GM12878 (cell line): ENCODE measurements around the gene CAPN15. TPM values are rescaled to one million over a fixed set of nuclear protein-coding genes. Genes with fewer than 3 reads are reported as not detected.

ENCODE experiments used
- ATAC-seq: fragments of 200-7000 bp; cut with Tn5 transposase; 3 replicates; pipeline ENCODE4 v1.9.1; 2020; ENCODE audit warnings: mild to moderate bottlenecking, moderate library complexity
- BruUV-seq: library from RNA; stranded (reverse); fragments of 400-500 nt; replicated peaks from 2 replicates; lab custom pipeline; 2021; lab: Mats Ljungman, UMichigan
- CTCF ChIA-PET: fragments of 300-600 bp; sonication (Branson Sonifier 250); formaldehyde crosslinking; extraction: SDS; loops from one replicate; lab custom pipeline; 2021; ENCODE audit warnings: inconsistent platforms; lab: Yijun Ruan, JAX
- POLR2A ChIA-PET: fragments of 350-600 bp; formaldehyde crosslinking; extraction: SDS; loops from one replicate; lab custom pipeline; 2021; ENCODE audit warnings: inconsistent platforms; lab: Charles Lee
- RAD21 ChIA-PET: fragments of 300-600 bp; sonication (Branson Sonifier 250); formaldehyde crosslinking; loops from one replicate; lab custom pipeline; 2023; ENCODE audit warnings: antibody characterized with exemption; ENCODE audit not compliant: unreplicated experiment; lab: Charles Lee
- SMC1A ChIA-PET: fragments of 300-600 bp; sonication (Branson Sonifier 250); formaldehyde crosslinking; loops from one replicate; lab custom pipeline; 2023; ENCODE audit not compliant: unreplicated experiment, uncharacterized antibody; lab: Charles Lee
- DNase-seq: peaks from one replicate; pipeline ENCODE4 v3.0.0-alpha.2; 2011; ENCODE audit warnings: low read depth, low spot score
- FAIRE-seq: peaks from 3 replicates; lab custom pipeline; 2011; peaks lifted over from hg19 to GRCh38; lab: Jason Lieb, UNC
- H2AFZ ChIP-seq: 2 replicates; pipeline ENCODE4 v1.6.0; 2011; ENCODE audit warnings: low read depth, low read length, control low read depth; ENCODE audit not compliant: control insufficient read depth
- H3K27ac ChIP-seq: 2 replicates; pipeline ENCODE4 v1.5.1; 2011; ENCODE audit warnings: control low read depth; ENCODE audit not compliant: control insufficient read depth, insufficient read depth
- H3K27me3 ChIP-seq, 2 experiments: replicated peaks in 1 of 2; 2 replicates each; pipeline versions ENCODE4 v1.6.0 to v1.6.1; 2011; ENCODE audit warnings: low read length in 1 of 2; ENCODE audit not compliant: control insufficient read depth in 2 of 2, insufficient read depth in 2 of 2
- H3K36me3 ChIP-seq, 2 experiments: 2 replicates each; pipeline ENCODE4 v1.5.1; 2011; ENCODE audit warnings: low read length in 1 of 2; ENCODE audit not compliant: control insufficient read depth in 2 of 2, insufficient read depth in 2 of 2
- H3K4me1 ChIP-seq: 2 replicates; pipeline ENCODE4 v1.6.1; 2011; ENCODE audit warnings: mild to moderate bottlenecking, low read length, moderate library complexity, mixed read lengths; ENCODE audit not compliant: control insufficient read depth, insufficient read depth
- H3K4me2 ChIP-seq: 2 replicates; pipeline ENCODE4 v1.6.0; 2011; ENCODE audit warnings: control low read depth; ENCODE audit not compliant: control insufficient read depth, insufficient read depth
- H3K4me3 ChIP-seq: fragments of 200-600 bp; sonication (generic); 2 replicates; pipeline ENCODE4 v1.5.1; 2016
- H3K79me2 ChIP-seq: 2 replicates; pipeline ENCODE4 v1.6.0; 2011; ENCODE audit warnings: low read length; ENCODE audit not compliant: control insufficient read depth, insufficient read depth
- H3K9ac ChIP-seq: 2 replicates; pipeline ENCODE4 v1.8.0; 2011; ENCODE audit warnings: low read length, control low read depth, mixed read lengths; ENCODE audit not compliant: control insufficient read depth, insufficient read depth
- H3K9me3 ChIP-seq: replicated peaks from 3 replicates; pipeline ENCODE4 v1.5.1; 2011; ENCODE audit warnings: mild to moderate bottlenecking, low read length; ENCODE audit not compliant: control insufficient read depth, insufficient read depth
- H4K20me1 ChIP-seq: 2 replicates; pipeline ENCODE4 v1.6.0; 2011; ENCODE audit not compliant: control insufficient read depth, insufficient read depth
- ATF7 ChIP-seq: fragments of 450-650 bp; IDR thresholded peaks from 2 replicates; pipeline ENCODE4 v1.6.1; 2016; ENCODE audit warnings: low read depth, mild to moderate bottlenecking
- CEBPB ChIP-seq, 2 experiments: fragments of 150-350 bp in 1 of 2; IDR thresholded peaks; 2 replicates each; pipeline ENCODE4 v1.6.1; 2012 to 2014; ENCODE audit warnings: low read depth in 2 of 2, low read length in 2 of 2, borderline replicate concordance in 1 of 2, inconsistent platforms in 1 of 2
- CREB1 ChIP-seq: IDR thresholded peaks from 2 replicates; pipeline ENCODE4 v1.6.1; 2012; ENCODE audit warnings: low read depth, mild to moderate bottlenecking, inconsistent platforms
- CREM ChIP-seq: IDR thresholded peaks from 2 replicates; pipeline ENCODE4 v1.6.1; 2014; ENCODE audit warnings: antibody characterized with exemption, low read depth
- EP300 ChIP-seq, 2 experiments: fragments of 150-350 bp in 1 of 2; IDR thresholded peaks; 2 replicates each; pipeline ENCODE4 v1.6.1; 2011 to 2012; ENCODE audit warnings: low read depth in 2 of 2, low read length in 2 of 2, borderline replicate concordance in 1 of 2, improper control_type of control experiment in 1 of 2, inconsistent platforms in 1 of 2; ENCODE audit not compliant: control insufficient read depth in 1 of 2
- GATAD2B ChIP-seq: fragments of 450-650 bp; conservative IDR thresholded peaks from 2 replicates; pipeline ENCODE4 v1.6.1; 2017; ENCODE audit warnings: low read depth, mild to moderate bottlenecking, moderate library complexity
- HSF1 ChIP-seq: fragments of 150-350 bp; IDR thresholded peaks from 2 replicates; pipeline ENCODE4 v1.6.1; 2014; ENCODE audit warnings: mild to moderate bottlenecking, low read depth, low read length
- MTA2 ChIP-seq: fragments of 450-650 bp; IDR thresholded peaks from 2 replicates; pipeline ENCODE4 v1.6.1; 2016; ENCODE audit warnings: low read depth, mild to moderate bottlenecking, moderate library complexity
- PAX5 ChIP-seq: IDR thresholded peaks from 2 replicates; pipeline ENCODE4 v1.6.1; 2011; ENCODE audit warnings: low read depth, low read length, borderline replicate concordance
- RBBP5 ChIP-seq: fragments of 200-600 bp; sonication (generic); conservative IDR thresholded peaks from 2 replicates; pipeline ENCODE4 v1.6.1; 2016
- SIX5 ChIP-seq: IDR thresholded peaks from 2 replicates; pipeline ENCODE4 v1.6.1; 2011; ENCODE audit warnings: mild to moderate bottlenecking, low read depth, low read length, moderate library complexity; ENCODE audit not compliant: severe bottlenecking
- SP1 ChIP-seq: IDR thresholded peaks from one replicate; pipeline ENCODE4 v1.6.1; 2011; ENCODE audit warnings: low read depth, low read length
- TCF12 ChIP-seq: IDR thresholded peaks from 2 replicates; pipeline ENCODE4 v1.6.1; 2011; ENCODE audit warnings: low read depth, mild to moderate bottlenecking, low read length
- TCF3 ChIP-seq: IDR thresholded peaks from 2 replicates; pipeline ENCODE4 v1.6.1; 2012; ENCODE audit warnings: low read depth, mild to moderate bottlenecking, low read length, borderline replicate concordance; ENCODE audit not compliant: insufficient read depth
- ZNF384 ChIP-seq: IDR thresholded peaks from 2 replicates; pipeline ENCODE4 v1.6.1; 2012; ENCODE audit warnings: low read depth, mild to moderate bottlenecking, low read length, improper control_type of control experiment, borderline replicate concordance
- WGBS: methylation state at CpG from one replicate; pipeline ENCODE4 v1.1.6; 2016; ENCODE audit warnings: low lambda C conversion rate; ENCODE audit not compliant: insufficient replicate concordance, insufficient coverage; ENCODE audit errors: missing lambda C conversion rate; 5-methylcytosine and 5-hydroxymethylcytosine counted together
- in situ Hi-C: fragments of 300-500 bp; cut with MboI; formaldehyde crosslinking; loops from 9 replicates; pipeline ENCODE4 v1.14.3; 2018; ENCODE audit warnings: mixed read lengths
- intact Hi-C: fragments of 100-400 bp; cut with micrococcal nuclease; formaldehyde crosslinking; loops from one replicate; pipeline ENCODE4 v1.14.2; 2022; ENCODE audit not compliant: unreplicated experiment
- polyA plus RNA-seq, 11 experiments: library from polyadenylated mRNA; depleted of rRNA in 4 of 11; unstranded in 6 of 11; stranded (reverse) in 5 of 11; fragments of >200 nt; fragmentation: Nextera tagmentation in 4 of 11; fragmentation: Illumina TruSeq in 1 of 11; extraction: Ambion mirVana in 4 of 11; extraction: Trizol in 1 of 11; gene quantifications; 1 replicate in 1 of 11; 2 replicates in 10 of 11; pipeline versions ENCODE4 v1.2.1 to v1.2.3, GENCODE V29; 2011 to 2016; ENCODE audit warnings: inconsistent platforms in 2 of 11, missing spikeins in 2 of 11, low read depth in 1 of 11
- total RNA-seq, 4 experiments: library from RNA; depleted of rRNA in 3 of 4; stranded (reverse); fragments of >200 nt in 3 of 4; fragmentation: Illumina TruSeq in 1 of 4; extraction: Trizol in 1 of 4; gene quantifications; 2 replicates each; pipeline versions ENCODE4 v1.2.1 to v1.2.3, GENCODE V29; 2013 to 2021
- TF ChIP-seq, protein P1 (sequence below): IDR thresholded peaks from 2 replicates; pipeline ENCODE4 v1.6.1; 2011; ENCODE audit warnings: borderline replicate concordance, low read depth, mild to moderate bottlenecking, moderate library complexity, mixed read lengths, low read length; ENCODE audit not compliant: insufficient read depth; ENCODE audit errors: extremely low read length
- TF ChIP-seq, protein P2 (sequence below): fragments of 150-350 bp; IDR thresholded peaks from 2 replicates; pipeline ENCODE4 v1.6.1; 2016; ENCODE audit warnings: low read depth, low read length

CAPN15 gene
- total and polyA plus RNA-seq, 10 of the 15 experiments (the other 5 are each of a cell fraction or from before 2014, with no cell fraction given) = 0.40 to 78.5 (median 8.3) TPM

DNA sequence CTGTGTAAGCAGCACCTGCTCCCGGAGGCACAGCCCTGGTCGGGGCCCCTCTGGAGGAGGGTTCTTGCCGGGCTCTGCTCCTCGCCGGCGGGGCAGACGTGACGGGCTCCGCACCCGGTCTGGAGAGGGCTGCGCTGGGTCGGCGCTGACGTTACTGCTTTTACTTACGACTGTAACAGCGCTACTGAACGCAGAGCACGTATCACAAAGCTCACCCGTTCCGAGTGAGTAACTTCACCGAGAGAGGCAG is 61.1 kb downstream of the CAPN15 start:
- DNase-seq = no peak
- BruUV-seq = TSS peak; percentile 86
- H3K9ac ChIP-seq = peak overlapping the region; percentile 81
- no peak overlapping the region; the same call in 1 of the 2 replicates for H2AFZ ChIP-seq
- ChIA-PET CTCF (interaction anchor here (1.8 kb wide), 1 partner anchor 9 kb away, joined by 5 read pairs; no protein-coding TSS in a partner anchor), POLR2A (interaction anchor here (0.7 to 2.5 kb wide), 6 partner anchors 18 to 492 kb away, joined by 3 to 7 read pairs (median 4); partner anchors contain the start of genes METTL26 and NHLRC4), SMC1A (no interaction called here), RAD21 (no interaction called here)
- in situ Hi-C loops = no loop called here
- peaks cover 15% of the 10 kb centered on the region for H3K4me1 ChIP-seq
- H3K27ac ChIP-seq = peak overlapping the region; percentile 85
- H3K79me2 ChIP-seq = peaks cover 28% of the 10 kb centered on the region
- no peaks in the 10 kb centered on the region for H4K20me1 ChIP-seq
- H3K4me2 ChIP-seq = peak overlapping the region; percentile 90
- intact Hi-C loops = no loop called here
- ATAC-seq = peak; percentile 18
- FAIRE-seq = peak; percentile 41
- WGBS = under 1% methylated on average over 21 of the region's 21 CpGs
- H3K9me3 ChIP-seq = no peaks in the 10 kb centered on the region
- peak overlapping the region; percentile 94 for H3K4me3 ChIP-seq
- no peaks in the 10 kb centered on the region for H3K27me3 ChIP-seq
- no peaks in the 10 kb centered on the region for H3K36me3 ChIP-seq
- TF ChIP-seq ZNF384 (no peak), MTA2 (no peak), CREB1 (0 out of 2 replicates have a peak, but pooled peaks have one; percentile 47), GATAD2B (no peak), CEBPB (IDR thresholded peaks at IDR 0.05; ENCODE audit: borderline replicate concordance in 1 of 2, low read depth in 2 of 2, low read length in 2 of 2) (no peak), TCF12 (no peak), CREM (0 out of 2 replicates have a peak, but pooled peaks have one; percentile 33), PAX5 (peak; percentile 73; the same call in 1 of the 2 replicates), ATF7 (no peak), SP1 (no peak), RBBP5 (no peak), SIX5 (no peak), TCF3 (0 out of 2 replicates have a peak, but pooled peaks have one; percentile 4), HSF1 (no peak), EP300 (IDR thresholded peaks at IDR 0.05; ENCODE audit: borderline replicate concordance in 1 of 2, control insufficient read depth in 1 of 2, low read depth in 2 of 2, low read length in 2 of 2) (no peak)
- TF ChIP-seq, protein P1, sequence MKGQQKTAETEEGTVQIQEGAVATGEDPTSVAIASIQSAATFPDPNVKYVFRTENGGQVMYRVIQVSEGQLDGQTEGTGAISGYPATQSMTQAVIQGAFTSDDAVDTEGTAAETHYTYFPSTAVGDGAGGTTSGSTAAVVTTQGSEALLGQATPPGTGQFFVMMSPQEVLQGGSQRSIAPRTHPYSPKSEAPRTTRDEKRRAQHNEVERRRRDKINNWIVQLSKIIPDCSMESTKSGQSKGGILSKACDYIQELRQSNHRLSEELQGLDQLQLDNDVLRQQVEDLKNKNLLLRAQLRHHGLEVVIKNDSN = no peak
- TF ChIP-seq, protein P2, sequence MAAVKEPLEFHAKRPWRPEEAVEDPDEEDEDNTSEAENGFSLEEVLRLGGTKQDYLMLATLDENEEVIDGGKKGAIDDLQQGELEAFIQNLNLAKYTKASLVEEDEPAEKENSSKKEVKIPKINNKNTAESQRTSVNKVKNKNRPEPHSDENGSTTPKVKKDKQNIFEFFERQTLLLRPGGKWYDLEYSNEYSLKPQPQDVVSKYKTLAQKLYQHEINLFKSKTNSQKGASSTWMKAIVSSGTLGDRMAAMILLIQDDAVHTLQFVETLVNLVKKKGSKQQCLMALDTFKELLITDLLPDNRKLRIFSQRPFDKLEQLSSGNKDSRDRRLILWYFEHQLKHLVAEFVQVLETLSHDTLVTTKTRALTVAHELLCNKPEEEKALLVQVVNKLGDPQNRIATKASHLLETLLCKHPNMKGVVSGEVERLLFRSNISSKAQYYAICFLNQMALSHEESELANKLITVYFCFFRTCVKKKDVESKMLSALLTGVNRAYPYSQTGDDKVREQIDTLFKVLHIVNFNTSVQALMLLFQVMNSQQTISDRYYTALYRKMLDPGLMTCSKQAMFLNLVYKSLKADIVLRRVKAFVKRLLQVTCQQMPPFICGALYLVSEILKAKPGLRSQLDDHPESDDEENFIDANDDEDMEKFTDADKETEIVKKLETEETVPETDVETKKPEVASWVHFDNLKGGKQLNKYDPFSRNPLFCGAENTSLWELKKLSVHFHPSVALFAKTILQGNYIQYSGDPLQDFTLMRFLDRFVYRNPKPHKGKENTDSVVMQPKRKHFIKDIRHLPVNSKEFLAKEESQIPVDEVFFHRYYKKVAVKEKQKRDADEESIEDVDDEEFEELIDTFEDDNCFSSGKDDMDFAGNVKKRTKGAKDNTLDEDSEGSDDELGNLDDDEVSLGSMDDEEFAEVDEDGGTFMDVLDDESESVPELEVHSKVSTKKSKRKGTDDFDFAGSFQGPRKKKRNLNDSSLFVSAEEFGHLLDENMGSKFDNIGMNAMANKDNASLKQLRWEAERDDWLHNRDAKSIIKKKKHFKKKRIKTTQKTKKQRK = no peak
